K562 (cell line): Measurements from ENCODE around the gene ARHGAP23. TPM values are rescaled to one million over a fixed set of nuclear protein-coding genes. Genes with fewer than 3 reads are reported as not detected.
A peak's percentile ranks its signal among the peaks of the same experiment; 100 is the strongest.

Experiments
- ARHGAP35 ChIP-seq: fragments of 450-650 bp; IDR thresholded peaks from 2 replicates; pipeline ENCODE4 v1.6.1; 2018; ENCODE audit not compliant: partially characterized antibody
- MED1 ChIP-seq: sonication (generic); formaldehyde crosslinking; IDR thresholded peaks from 2 replicates; pipeline ENCODE4 v1.8.1; 2023; ENCODE audit warnings: missing genetic modification reagents, borderline replicate concordance
- TAF15 ChIP-seq: fragments of 200-400 bp; formaldehyde crosslinking; IDR thresholded peaks from 2 replicates; pipeline ENCODE4 v1.6.1; 2017; ENCODE audit warnings: mild to moderate bottlenecking, low read depth, low read length, moderate library complexity
- TEAD1 ChIP-seq, 2 experiments: fragments of 450-650 bp in 1 of 2; sonication (generic) in 1 of 2; formaldehyde crosslinking; IDR thresholded peaks; 2 replicates each; pipeline versions ENCODE4 v1.4.0 to v1.8.0; 2020 to 2022; ENCODE audit warnings: mild to moderate bottlenecking in 2 of 2, missing genetic modification reagents in 1 of 2
- THAP7 ChIP-seq: fragments of 250-450 bp; sonication (Bioruptor Pico); IDR thresholded peaks from 2 replicates; pipeline ENCODE4 v1.5.0; 2021
- USF2 ChIP-seq: sonication (generic); formaldehyde crosslinking; IDR thresholded peaks from 2 replicates; pipeline ENCODE4 v1.5.0; 2020; ENCODE audit warnings: missing genetic modification reagents
- ZKSCAN3 ChIP-seq: fragments of 250-450 bp; sonication (Bioruptor Pico); IDR thresholded peaks from 2 replicates; pipeline ENCODE4 v1.4.0; 2020
- ZNF143 ChIP-seq: sonication (generic); formaldehyde crosslinking; IDR thresholded peaks from 2 replicates; pipeline ENCODE4 v1.9.0; 2022; ENCODE audit warnings: mild to moderate bottlenecking, missing genetic modification reagents
- ZNF184 ChIP-seq: sonication (generic); formaldehyde crosslinking; IDR thresholded peaks from 2 replicates; pipeline ENCODE4 v1.5.0; 2020; ENCODE audit warnings: missing genetic modification reagents
- ZNF280B ChIP-seq: fragments of 250-450 bp; sonication (Bioruptor Pico); IDR thresholded peaks from 2 replicates; pipeline ENCODE4 v1.5.1; 2021; ENCODE audit warnings: mild to moderate bottlenecking
- ZZZ3 ChIP-seq: fragments of 450-650 bp; IDR thresholded peaks from 2 replicates; pipeline ENCODE4 v1.6.1; 2016; ENCODE audit warnings: antibody characterized with exemption, mild to moderate bottlenecking, moderate library complexity
- polyA plus RNA-seq, 8 experiments: library from polyadenylated mRNA; depleted of rRNA in 4 of 8; stranded (reverse) in 5 of 8; unstranded in 3 of 8; fragments of >200 nt; fragmentation: Nextera tagmentation in 2 of 8; fragmentation: Illumina TruSeq in 1 of 8; extraction: Ambion mirVana in 2 of 8; extraction: Trizol in 1 of 8; gene quantifications; 2 replicates each; pipeline versions ENCODE4 v1.2.1 to v1.2.3, GENCODE V29; 2011 to 2014; ENCODE audit warnings: inconsistent platforms in 1 of 8, missing spikeins in 1 of 8
- total RNA-seq, 7 experiments: library from RNA; depleted of rRNA in 6 of 7; stranded (reverse); fragments of >200 nt in 6 of 7; fragmentation: Illumina TruSeq in 2 of 7; extraction: Trizol in 2 of 7; gene quantifications; 2 replicates each; pipeline versions ENCODE4 v1.2.1 to v1.2.3, GENCODE V29; 2011 to 2021; ENCODE audit warnings: low replicate concordance in 1 of 7
- TF ChIP-seq, protein P1 (sequence below), 2 experiments: IDR thresholded peaks; 2 replicates each; pipeline ENCODE4 v1.6.1; 2011; ENCODE audit warnings: borderline replicate concordance in 1 of 2, control low read depth in 1 of 2, low read depth in 1 of 2, low read length in 1 of 2, mild to moderate bottlenecking in 1 of 2, mixed read lengths in 1 of 2, moderate library complexity in 1 of 2; ENCODE audit not compliant: insufficient read depth in 1 of 2, insufficient read length in 1 of 2, poor library complexity in 1 of 2, severe bottlenecking in 1 of 2; ENCODE audit errors: extremely low read depth in 1 of 2
- TF ChIP-seq, protein P2 (sequence below): sonication (generic); formaldehyde crosslinking; IDR thresholded peaks from 2 replicates; pipeline ENCODE4 v1.8.1; 2023; ENCODE audit warnings: mild to moderate bottlenecking, missing genetic modification reagents
- TF ChIP-seq, protein P3 (sequence below): sonication (generic); formaldehyde crosslinking; IDR thresholded peaks from 2 replicates; pipeline ENCODE4 v1.8.0; 2022; ENCODE audit warnings: mild to moderate bottlenecking, low read depth, missing genetic modification reagents

Gene ARHGAP23
- total and polyA plus RNA-seq, 9 of the 15 experiments (the other 6 are each of a cell fraction or from before 2014, with no cell fraction given) = 0.01 to 2.7 (median 0.70) TPM

- TF ChIP-seq ZNF143 (CRISPR knock-in tag) = no peak
- no peak for TF ChIP-seq ARHGAP35
- TF ChIP-seq TEAD1 (CRISPR knock-in tag; IDR thresholded peaks at IDR 0.05) = no peak
- TF ChIP-seq ZNF280B (CRISPR knock-in tag) = no peak
- TF ChIP-seq ZKSCAN3 (CRISPR knock-in tag) = no peak
- TF ChIP-seq, protein P1, sequence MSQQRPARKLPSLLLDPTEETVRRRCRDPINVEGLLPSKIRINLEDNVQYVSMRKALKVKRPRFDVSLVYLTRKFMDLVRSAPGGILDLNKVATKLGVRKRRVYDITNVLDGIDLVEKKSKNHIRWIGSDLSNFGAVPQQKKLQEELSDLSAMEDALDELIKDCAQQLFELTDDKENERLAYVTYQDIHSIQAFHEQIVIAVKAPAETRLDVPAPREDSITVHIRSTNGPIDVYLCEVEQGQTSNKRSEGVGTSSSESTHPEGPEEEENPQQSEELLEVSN (IDR thresholded peaks at IDR 0.05; ENCODE audit: borderline replicate concordance in 1 of 2, extremely low read depth in 1 of 2, insufficient read depth in 1 of 2, insufficient read length in 1 of 2, low read depth in 1 of 2, low read length in 1 of 2, poor library complexity in 1 of 2, severe bottlenecking in 1 of 2) = peak; percentile 58 to 80
- TF ChIP-seq ZZZ3 = no peak
- TF ChIP-seq MED1 (CRISPR knock-in tag) = no peak
- no peak for TF ChIP-seq THAP7 (CRISPR knock-in tag)
- peak; percentile 46; the same call in 1 of the 2 replicates for TF ChIP-seq USF2 (CRISPR knock-in tag)
- no peak for TF ChIP-seq TAF15
- TF ChIP-seq ZNF184 (CRISPR knock-in tag) = no peak
- TF ChIP-seq, protein P2, sequence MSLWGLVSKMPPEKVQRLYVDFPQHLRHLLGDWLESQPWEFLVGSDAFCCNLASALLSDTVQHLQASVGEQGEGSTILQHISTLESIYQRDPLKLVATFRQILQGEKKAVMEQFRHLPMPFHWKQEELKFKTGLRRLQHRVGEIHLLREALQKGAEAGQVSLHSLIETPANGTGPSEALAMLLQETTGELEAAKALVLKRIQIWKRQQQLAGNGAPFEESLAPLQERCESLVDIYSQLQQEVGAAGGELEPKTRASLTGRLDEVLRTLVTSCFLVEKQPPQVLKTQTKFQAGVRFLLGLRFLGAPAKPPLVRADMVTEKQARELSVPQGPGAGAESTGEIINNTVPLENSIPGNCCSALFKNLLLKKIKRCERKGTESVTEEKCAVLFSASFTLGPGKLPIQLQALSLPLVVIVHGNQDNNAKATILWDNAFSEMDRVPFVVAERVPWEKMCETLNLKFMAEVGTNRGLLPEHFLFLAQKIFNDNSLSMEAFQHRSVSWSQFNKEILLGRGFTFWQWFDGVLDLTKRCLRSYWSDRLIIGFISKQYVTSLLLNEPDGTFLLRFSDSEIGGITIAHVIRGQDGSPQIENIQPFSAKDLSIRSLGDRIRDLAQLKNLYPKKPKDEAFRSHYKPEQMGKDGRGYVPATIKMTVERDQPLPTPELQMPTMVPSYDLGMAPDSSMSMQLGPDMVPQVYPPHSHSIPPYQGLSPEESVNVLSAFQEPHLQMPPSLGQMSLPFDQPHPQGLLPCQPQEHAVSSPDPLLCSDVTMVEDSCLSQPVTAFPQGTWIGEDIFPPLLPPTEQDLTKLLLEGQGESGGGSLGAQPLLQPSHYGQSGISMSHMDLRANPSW (CRISPR knock-in tag) = no peak
- TF ChIP-seq, protein P3, sequence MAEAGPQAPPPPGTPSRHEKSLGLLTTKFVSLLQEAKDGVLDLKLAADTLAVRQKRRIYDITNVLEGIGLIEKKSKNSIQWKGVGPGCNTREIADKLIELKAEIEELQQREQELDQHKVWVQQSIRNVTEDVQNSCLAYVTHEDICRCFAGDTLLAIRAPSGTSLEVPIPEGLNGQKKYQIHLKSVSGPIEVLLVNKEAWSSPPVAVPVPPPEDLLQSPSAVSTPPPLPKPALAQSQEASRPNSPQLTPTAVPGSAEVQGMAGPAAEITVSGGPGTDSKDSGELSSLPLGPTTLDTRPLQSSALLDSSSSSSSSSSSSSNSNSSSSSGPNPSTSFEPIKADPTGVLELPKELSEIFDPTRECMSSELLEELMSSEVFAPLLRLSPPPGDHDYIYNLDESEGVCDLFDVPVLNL (CRISPR knock-in tag) = no peak
Measured at GRCh38 chr17:38469875-38470274, 41.6 kb downstream of the ARHGAP23 start (continued).
